HG03521 (cell line): ENCODE results near the gene NEO1.
"Not testable (repeated sequence)": the region's sequence is repeated elsewhere in the genome, so short reads cannot be mapped to it uniquely, and the experiment has no call there.

Experiments
- ATAC-seq: cut with Tn5 transposase; IDR thresholded peaks from one replicate; pipeline ENCODE4 v1.9.1; 2021; ENCODE audit warnings: mild to moderate bottlenecking, moderate library complexity; ENCODE audit not compliant: unreplicated experiment

The NEO1 gene

GRCh38 chr15:73134196-73134595 lies 81.9 kb downstream of the NEO1 start:
- no peak for ATAC-seq

GRCh38 chr15:73139041-73139743 lies 86.9 kb downstream of the NEO1 start:
- ATAC-seq: no peak

GRCh38 chr15:73139744-73140553 lies 87.7 kb downstream of the NEO1 start:
- ATAC-seq: no peak

- no peak for ATAC-seq
These were observed 89.1 kb downstream of the NEO1 start for GRCh38 chr15:73141216-73141900.

GRCh38 chr15:73142802-73143762 lies 90.8 kb downstream of the NEO1 start:
- ATAC-seq: no peak

GRCh38 chr15:73143763-73144155 lies 91.5 kb downstream of the NEO1 start:
- no peak for ATAC-seq

GRCh38 chr15:73146419-73146818 lies 94.2 kb downstream of the NEO1 start:
- no peak for ATAC-seq

- no peak for ATAC-seq
These were observed 98.6 kb downstream of the NEO1 start for GRCh38 chr15:73150831-73151230.

- no peak for ATAC-seq
These were observed 100.8 kb downstream of the NEO1 start for GRCh38 chr15:73153024-73153423.

- ATAC-seq: no peak
These were observed 101.2 kb downstream of the NEO1 start for GRCh38 chr15:73153447-73153846.

- ATAC-seq: no peak
These were observed 104.3 kb downstream of the NEO1 start for GRCh38 chr15:73156431-73157191.

GRCh38 chr15:73161546-73161945 lies 109.3 kb downstream of the NEO1 start:
- ATAC-seq: no peak

- no peak for ATAC-seq
These were observed 113.2 kb downstream of the NEO1 start for GRCh38 chr15:73165435-73165834.

- no peak for ATAC-seq
These were observed 113.6 kb downstream of the NEO1 start for GRCh38 chr15:73165844-73166243.

- ATAC-seq: not testable (repeated sequence)
These were observed 114.4 kb downstream of the NEO1 start for GRCh38 chr15:73166711-73167110.

- no peak for ATAC-seq
These were observed 116.2 kb downstream of the NEO1 start for GRCh38 chr15:73168487-73168886.

- no peak for ATAC-seq
These were observed 119.4 kb downstream of the NEO1 start for GRCh38 chr15:73171711-73172110.

GRCh38 chr15:73172508-73172907 lies 120.2 kb downstream of the NEO1 start:
- no peak for ATAC-seq

- no peak for ATAC-seq
These were observed 121.9 kb downstream of the NEO1 start for GRCh38 chr15:73174171-73174570.

GRCh38 chr15:73175382-73175781 lies 123.1 kb downstream of the NEO1 start:
- ATAC-seq: no peak
